HG02943 (cell line): ENCODE measurements around the gene TMEM43.
"Not testable (repeated sequence)": the region's sequence is repeated elsewhere in the genome, so short reads cannot be mapped to it uniquely, and the experiment has no call there.

Experiments used
- ATAC-seq: cut with Tn5 transposase; IDR thresholded peaks from one replicate; pipeline ENCODE4 v1.9.1; 2021; ENCODE audit warnings: mild to moderate bottlenecking, low read depth, moderate library complexity; ENCODE audit not compliant: unreplicated experiment

Gene TMEM43

GRCh38 chr3:14124615-14125192, at the start of gene TMEM43, which contains the start of gene CHCHD4:
Gene TMEM43, plus strand, starts transcription at chr3:14125052. Its CDS starts 142 bp downstream, at chr3:14125194.
Gene CHCHD4, minus strand, starts transcription at chr3:14124870. Its CDS starts 194 bp downstream, at chr3:14124676.
- peak; percentile 86 for ATAC-seq

GRCh38 chr3:14075233-14075632, 49.6 kb upstream of the TMEM43 start:
- ATAC-seq: not testable (repeated sequence)

GRCh38 chr3:14077310-14077709, 47.5 kb upstream of the TMEM43 start:
- ATAC-seq: no peak

- ATAC-seq: no peak
These were observed 42.7 kb upstream of the TMEM43 start for GRCh38 chr3:14082108-14082657.

GRCh38 chr3:14087461-14087860, 37.4 kb upstream of the TMEM43 start:
- ATAC-seq: not testable (repeated sequence)

- not testable (repeated sequence) for ATAC-seq
These were observed 32.9 kb upstream of the TMEM43 start for GRCh38 chr3:14091959-14092358.

GRCh38 chr3:14092464-14092863, 32.4 kb upstream of the TMEM43 start:
- no peak for ATAC-seq

GRCh38 chr3:14093831-14094230, 31.0 kb upstream of the TMEM43 start:
- ATAC-seq: no peak

- no peak for ATAC-seq
These were observed 28.1 kb upstream of the TMEM43 start for GRCh38 chr3:14096742-14097141.

GRCh38 chr3:14097616-14098391, 27.0 kb upstream of the TMEM43 start:
- no peak for ATAC-seq

GRCh38 chr3:14109821-14110220, 15.0 kb upstream of the TMEM43 start:
- ATAC-seq: not testable (repeated sequence)

GRCh38 chr3:14110699-14111098, 14.2 kb upstream of the TMEM43 start:
- ATAC-seq: no peak

- ATAC-seq: no peak
These were observed 10.8 kb upstream of the TMEM43 start for GRCh38 chr3:14113965-14114635.

GRCh38 chr3:14117468-14118399, 7.1 kb upstream of the TMEM43 start:
- ATAC-seq: no peak

GRCh38 chr3:14118400-14119381, 6.2 kb upstream of the TMEM43 start:
- no peak for ATAC-seq

GRCh38 chr3:14119651-14120050, 5.2 kb upstream of the TMEM43 start:
- no peak for ATAC-seq

GRCh38 chr3:14120111-14120920, 4.5 kb upstream of the TMEM43 start:
- no peak for ATAC-seq

GRCh38 chr3:14120921-14121448, 3.9 kb upstream of the TMEM43 start:
- ATAC-seq: not testable (repeated sequence)
